Heart left ventricle (tissue), 16 donors: ENCODE results near the gene NECAP2. TPM values are rescaled to one million over a fixed set of nuclear protein-coding genes. Genes with fewer than 3 reads are reported as not detected.

Experiments
- ATAC-seq, 4 donors: fragments of 200-7000 bp; cut with Tn5 transposase; one replicate each; pipeline ENCODE4 v1.9.1; 2020 to 2022; ENCODE audit warnings: moderate library complexity in 4 of 4, mild to moderate bottlenecking in 3 of 4, moderate number of reproducible peaks in 1 of 4
- DNase-seq, 5 donors: peaks; one replicate each; pipeline ENCODE4 v3.0.0-alpha.2; 2020
- H3K27ac ChIP-seq, 12 donors: fragments of 200-600 bp; sonication (generic) in 4 of 12; one replicate each; pipeline versions ENCODE4 v1.5.0 to v1.8.0; 2016 to 2022; ENCODE audit warnings: mild to moderate bottlenecking in 2 of 12
- H3K27me3 ChIP-seq, 9 donors: fragments of 200-600 bp; sonication (generic) in 2 of 9; one replicate each; pipeline versions ENCODE4 v1.5.1 to v1.8.0; 2016 to 2022; ENCODE audit warnings: mild to moderate bottlenecking in 3 of 9
- H3K36me3 ChIP-seq, 9 donors: fragments of 200-600 bp; sonication (generic) in 2 of 9; one replicate each; pipeline versions ENCODE4 v1.5.0 to v1.8.0; 2018 to 2022; ENCODE audit warnings: mild to moderate bottlenecking in 2 of 9
- H3K4me1 ChIP-seq, 12 donors: fragments of 200-600 bp; sonication (generic) in 4 of 12; one replicate each; pipeline versions ENCODE4 v1.5.0 to v1.8.0; 2016 to 2022; ENCODE audit warnings: mild to moderate bottlenecking in 3 of 12
- H3K4me3 ChIP-seq, 12 donors: fragments of 200-600 bp; sonication (generic) in 4 of 12; one replicate each; pipeline versions ENCODE4 v1.5.0 to v1.8.0; 2017 to 2022; ENCODE audit warnings: mild to moderate bottlenecking in 9 of 12, moderate library complexity in 4 of 12
- H3K9me3 ChIP-seq, 12 donors: fragments of 200-600 bp; sonication (generic) in 4 of 12; one replicate each; pipeline versions ENCODE4 v1.5.0 to v1.8.0; 2016 to 2022; ENCODE audit warnings: mild to moderate bottlenecking in 1 of 12
- CTCF ChIP-seq, 12 donors: fragments of 200-600 bp; sonication (generic) in 4 of 12; IDR thresholded peaks; one replicate each; pipeline versions ENCODE4 v1.5.0 to v1.8.0; 2018 to 2022; ENCODE audit warnings: antibody characterized with exemption in 12 of 12, mild to moderate bottlenecking in 5 of 12
- POLR2A ChIP-seq, 2 donors: fragments of 450-650 bp; IDR thresholded peaks; one replicate each; pipeline ENCODE4 v1.6.1; 2017; ENCODE audit warnings: antibody characterized with exemption in 2 of 2, mild to moderate bottlenecking in 2 of 2, moderate library complexity in 2 of 2
- WGBS, 4 donors: extraction: QIAGEN DNeasy Blood & Tissue Kit in 2 of 4; methylation state at CpG; one replicate each; pipeline versions ENCODE4 v1.1.5 to v1.1.7; 2013 to 2018; 5-methylcytosine and 5-hydroxymethylcytosine counted together
- intact Hi-C, 10 donors: fragments of 100-400 bp; cut with DNase I; formaldehyde crosslinking; loops; one replicate each; pipeline versions ENCODE4 v1.11.1 to v1.14.2; 2022
- long read RNA-seq, 3 donors: library from polyadenylated mRNA; unstranded; transcript quantifications; one replicate each; pipeline ENCODE4 v2.0.0, GENCODE V29; 2020 to 2021
- polyA plus RNA-seq, 2 donors: library from polyadenylated mRNA; stranded (reverse); fragments of 200-250 nt; gene quantifications; one replicate each; pipeline ENCODE4 v1.2.3, GENCODE V29; 2013
- total RNA-seq, 9 donors: library from RNA; depleted of rRNA in 2 of 9; stranded (reverse); fragments of >200 nt in 2 of 9; fragmentation: NEBNext Ultra II Directional in 3 of 9; extraction: Animal tissue kit (Norgen Biotek cat#: 25700) in 3 of 9; gene quantifications; one replicate each; pipeline versions ENCODE4 v1.1.0 to v1.2.4, GENCODE V29; 2016 to 2023
- donor health status: ischemic (EF 13 %, LVEDD 7.1; RV severe dilation, severe dysfunction).
- donor health status: healthy with polysubstance abuse.
- donor health status: DM: no; HTN: yes; CAD: no.
- donor health status: DM: no; HTN: no; CAD: no.
- donor health status: ischemic (EF 25% LVEDD 6.9; RV normal size, moderate dysfunction).
- donor health status: ischemic (EF 25% LVEDD 5.7; RV mildly dilated, moderate dysfunction).
- donor health status: healthy.
- donor health status: DM: yes; HTN: yes; CAD: no.
- donor health status: ischemic (EF 35%, LVEDD 5.7; RV mildly dilated, moderate dysfunction).
- donor health status: nonischemic (EF 11% LVEDD 7.7; RV severe dilation, severe dysfunction).
- donor health status: DM: yes; HTN: yes; CAD: no.
- donor health status: PGD.
- donor health status: ischemic (EF 29% LVEDD 5.4; RV normal size, mild dysfunction).
- donor health status: nonischemic (EF 23%, LVEDD 6.1; RV moderate dilation, normal function).

NECAP2 gene, protein sequence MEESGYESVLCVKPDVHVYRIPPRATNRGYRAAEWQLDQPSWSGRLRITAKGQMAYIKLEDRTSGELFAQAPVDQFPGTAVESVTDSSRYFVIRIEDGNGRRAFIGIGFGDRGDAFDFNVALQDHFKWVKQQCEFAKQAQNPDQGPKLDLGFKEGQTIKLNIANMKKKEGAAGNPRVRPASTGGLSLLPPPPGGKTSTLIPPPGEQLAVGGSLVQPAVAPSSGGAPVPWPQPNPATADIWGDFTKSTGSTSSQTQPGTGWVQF
- total RNA-seq, result 10 to 100 TPM; 10.7 to 53.0 (median 12.1) TPM
- polyA plus RNA-seq, result 10 to 100 TPM; 11.2 to 19.7 TPM
- long read RNA-seq, donor 1, transcript NECAP2-201 (8 exons, 2,070 nt), result major isoform, 8 of 25 reads
- long read RNA-seq, donor 1, partial matches to known transcripts, result 13 of 25 reads
- long read RNA-seq, donor 1, other reads (novel, unspliced or antisense), result 1 of 25 reads
- long read RNA-seq, donor 2, transcript NECAP2-201 (8 exons, 2,070 nt), result major isoform, 77 of 96 reads
- long read RNA-seq, donor 2, partial matches to known transcripts, result 7 of 96 reads
- long read RNA-seq, donor 2, other reads (novel, unspliced or antisense), result 7 of 96 reads
- long read RNA-seq, donor 3, transcript NECAP2-201 (8 exons, 2,070 nt), result major isoform, 16 of 24 reads
- long read RNA-seq, donor 3, partial matches to known transcripts, result 5 of 24 reads
- long read RNA-seq, donor 3, other reads (novel, unspliced or antisense), result 3 of 24 reads

- peak; percentile 93 to 97 (median 95) for DNase-seq
- TF ChIP-seq CTCF (IDR thresholded peaks at IDR 0.05), result peak; percentile 81 to 98 (median 92)
- peak in 1 of 2 donors; percentile 59 for TF ChIP-seq POLR2A (IDR thresholded peaks at IDR 0.05)
- 0% methylated on average over 48 to 68 of the region's 68 CpGs for WGBS, 4 donors
- peak within 1 kb of the TSS; percentile 59 to 99 (median 98) for H3K4me3 ChIP-seq
- no peaks in the 10 kb centered on the region for H3K27me3 ChIP-seq
- no peaks in the 10 kb centered on the region for H3K9me3 ChIP-seq
- H3K27ac ChIP-seq, result peak within 1 kb of the TSS; percentile 58 to 98 (median 86)
- peak; percentile 89 to 97 (median 96) for ATAC-seq
- H3K36me3 ChIP-seq, result peaks cover 0 to 34% (median 25%) of the 10 kb centered on the region in 9 donors
- intact Hi-C loops, result loop anchor here in 6 of 10 donors (1.0 to 10.0 kb wide), 7 partner anchors 54 to 73 kb away; partner anchors contain the start of genes SZRD1 (in 2 of the 6) and RNU1-1 (in 1 of the 6)
- H3K4me1 ChIP-seq, result peaks cover 0 to 54% (median 29%) of the 10 kb centered on the region in 12 donors
Observed at GRCh38 chr1:16440470-16441281, at the start of gene NECAP2. TSS of gene NECAP2 (plus strand) at chr1:16440724. CDS start at chr1:16440762, 38 bp downstream.

DNA sequence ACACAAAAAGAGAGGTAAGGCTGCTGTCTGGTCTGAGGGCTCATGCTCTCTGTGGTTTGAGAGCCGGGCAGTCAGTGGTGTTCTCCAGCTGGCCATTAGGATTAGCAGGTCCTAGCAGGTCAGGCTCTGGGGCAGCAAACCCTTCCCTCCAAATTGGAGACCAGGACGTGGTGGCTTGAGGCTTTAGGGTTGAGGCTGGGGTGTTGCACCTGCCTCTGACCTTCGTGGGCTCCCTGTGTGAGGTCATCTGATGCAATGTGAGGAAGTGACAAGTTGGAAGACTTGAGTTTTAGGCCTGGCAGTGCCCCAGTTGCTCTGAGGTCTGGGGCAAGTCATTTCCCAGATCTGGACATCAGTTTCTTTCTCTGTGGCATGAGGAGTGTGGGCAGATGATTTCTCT lies 49.1 kb upstream of the NECAP2 start:
- no peak for ATAC-seq
- TF ChIP-seq CTCF (IDR thresholded peaks at IDR 0.05) (no peak), POLR2A (IDR thresholded peaks at IDR 0.05) (no peak)
- Histone ChIP-seq H3K27me3 (no peaks in the 10 kb centered on the region), H3K9me3 (no peaks in the 10 kb centered on the region), H3K27ac (peak overlapping the region in 1 of 12 donors; percentile 42), H3K4me3 (no peak overlapping the region), H3K36me3 (peaks cover 0 to 44% (median 32%) of the 10 kb centered on the region in 9 donors), H3K4me1 (peaks cover 0 to 74% (median 59%) of the 10 kb centered on the region in 12 donors)
- WGBS, 4 donors, result 54 to 63% (median 59%) methylated on average over 3 of the region's 3 CpGs
- no peak for DNase-seq
- intact Hi-C loops, result no loop called here

DNA sequence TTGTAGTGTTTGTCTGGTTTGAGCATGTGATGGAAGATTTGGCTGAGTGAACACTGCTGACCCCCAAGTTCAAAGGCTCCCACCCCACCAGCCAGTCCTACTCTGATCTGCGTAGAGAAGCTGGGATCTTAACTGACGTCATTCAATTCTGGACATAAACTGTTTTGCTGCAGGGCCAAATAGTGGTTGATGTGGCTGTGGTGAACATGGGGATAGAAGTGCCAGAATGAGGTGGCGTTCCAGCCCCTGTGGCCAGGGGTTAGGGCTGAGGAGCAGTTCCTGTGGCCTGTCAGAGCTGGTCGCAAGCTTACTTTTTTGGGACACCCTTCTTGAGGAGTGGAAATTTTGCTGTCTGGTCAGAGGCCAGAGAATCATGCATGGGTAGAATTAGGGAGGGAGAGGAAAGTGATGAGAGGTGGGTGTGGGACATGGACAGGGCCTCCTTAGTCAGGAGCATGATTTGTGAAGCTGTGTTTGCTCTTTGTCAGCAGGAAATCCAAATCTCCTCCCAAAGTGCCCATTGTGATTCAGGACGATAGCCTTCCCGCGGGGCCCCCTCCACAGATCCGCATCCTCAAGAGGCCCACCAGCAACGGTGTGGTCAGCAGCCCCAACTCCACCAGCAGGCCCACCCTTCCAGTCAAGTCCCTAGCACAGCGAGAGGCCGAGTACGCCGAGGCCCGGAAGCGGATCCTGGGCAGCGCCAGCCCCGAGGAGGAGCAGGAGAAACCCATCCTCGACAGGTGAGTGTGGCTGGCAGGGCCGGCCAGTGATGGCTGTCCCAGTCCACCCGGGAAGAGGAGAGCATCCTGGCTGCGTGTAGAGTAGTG lies 47.6 kb upstream of the NECAP2 start:
- peak overlapping the region in 1 of 12 donors; percentile 9 for H3K27ac ChIP-seq
- H3K4me1 ChIP-seq, result peaks cover 0 to 70% (median 52%) of the 10 kb centered on the region in 12 donors
- TF ChIP-seq CTCF (IDR thresholded peaks at IDR 0.05) (no peak), POLR2A (IDR thresholded peaks at IDR 0.05) (no peak)
- no peaks in the 10 kb centered on the region for H3K9me3 ChIP-seq
- peak in 3 of 4 donors; percentile 4 to 23 (median 13) for ATAC-seq
- no peak overlapping the region for H3K4me3 ChIP-seq
- H3K27me3 ChIP-seq, result no peaks in the 10 kb centered on the region
- WGBS, 4 donors, result 57 to 68% (median 62%) methylated on average over 19 to 21 of the region's 21 CpGs
- no peak for DNase-seq
- peaks cover 0 to 59% (median 41%) of the 10 kb centered on the region in 9 donors for H3K36me3 ChIP-seq
- intact Hi-C loops, result no loop called here
